WTC11 (cell line): ENCODE results near the gene FRMD4B. TPM values are rescaled to one million over a fixed set of nuclear protein-coding genes. Genes with fewer than 3 reads are reported as not detected.

Source experiments
- ATAC-seq: fragments of 200-7000 bp; cut with Tn5 transposase; 2 replicates; pipeline ENCODE4 v1.10.0; 2021; ENCODE audit warnings: mild to moderate bottlenecking, moderate library complexity
- CTCF ChIA-PET: fragments of 300-600 bp; sonication (Branson Sonifier 250); formaldehyde crosslinking; loops from one replicate; lab custom pipeline; 2021; ENCODE audit warnings: antibody characterized with exemption; lab: Charles Lee
- POLR2A ChIA-PET: fragments of 350-600 bp; sonication (Branson Sonifier 250); formaldehyde crosslinking; loops from one replicate; lab custom pipeline; 2021; ENCODE audit warnings: antibody characterized with exemption; lab: Charles Lee
- DNase-seq: peaks from one replicate; pipeline ENCODE4 v3.0.0; 2021; ENCODE audit warnings: low spot score
- H3K27ac Mint-ChIP-seq: 2 replicates; pipeline ENCODE4 v1.8.0; 2021; ENCODE audit warnings: mixed read lengths
- H3K27me3 Mint-ChIP-seq: 2 replicates; pipeline ENCODE4 v1.8.0; 2021; ENCODE audit warnings: low read depth, mild to moderate bottlenecking, moderate library complexity, mixed read lengths
- H3K36me3 Mint-ChIP-seq: 2 replicates; pipeline ENCODE4 v1.8.0; 2021; ENCODE audit warnings: mixed read lengths
- H3K4me1 Mint-ChIP-seq: 2 replicates; pipeline ENCODE4 v1.8.0; 2022; ENCODE audit warnings: mixed read lengths
- H3K4me3 Mint-ChIP-seq: 2 replicates; pipeline ENCODE4 v1.8.0; 2021; ENCODE audit warnings: mild to moderate bottlenecking, moderate library complexity, mixed read lengths
- H3K9me3 Mint-ChIP-seq: 2 replicates; pipeline ENCODE4 v1.8.0; 2021; ENCODE audit warnings: mixed read lengths
- ARID4B ChIP-seq: sonication (generic); formaldehyde crosslinking; IDR thresholded peaks from 2 replicates; pipeline ENCODE4 v1.8.0; 2023; ENCODE audit warnings: missing genetic modification reagents, mild to moderate bottlenecking, borderline replicate concordance
- ATF6 ChIP-seq: sonication (generic); formaldehyde crosslinking; IDR thresholded peaks from 2 replicates; pipeline ENCODE4 v1.8.1; 2023; ENCODE audit warnings: mild to moderate bottlenecking, missing genetic modification reagents
- E2F4 ChIP-seq: sonication (generic); formaldehyde crosslinking; IDR thresholded peaks from 2 replicates; pipeline ENCODE4 v1.8.1; 2022; ENCODE audit warnings: low read depth, mild to moderate bottlenecking, moderate library complexity, missing genetic modification reagents, borderline replicate concordance
- E2F5 ChIP-seq: sonication (generic); formaldehyde crosslinking; IDR thresholded peaks from 2 replicates; pipeline ENCODE4 v1.8.1; 2022; ENCODE audit warnings: mild to moderate bottlenecking, moderate library complexity, missing genetic modification reagents
- ESRRA ChIP-seq: sonication (generic); formaldehyde crosslinking; IDR thresholded peaks from 2 replicates; pipeline ENCODE4 v1.8.1; 2022; ENCODE audit warnings: mild to moderate bottlenecking, missing genetic modification reagents, borderline replicate concordance
- ETV6 ChIP-seq: sonication (generic); formaldehyde crosslinking; IDR thresholded peaks from 2 replicates; pipeline ENCODE4 v1.8.1; 2022; ENCODE audit warnings: mild to moderate bottlenecking, missing genetic modification reagents
- JAZF1 ChIP-seq: fragments of 250-450 bp; sonication (Bioruptor Pico); IDR thresholded peaks from 2 replicates; pipeline ENCODE4 v1.9.0; 2021; ENCODE audit warnings: moderate library complexity, mild to moderate bottlenecking, inconsistent platforms
- JUN ChIP-seq: sonication (generic); formaldehyde crosslinking; IDR thresholded peaks from 2 replicates; pipeline ENCODE4 v1.8.0; 2023; ENCODE audit warnings: mild to moderate bottlenecking, missing genetic modification reagents
- RELA ChIP-seq: sonication (generic); formaldehyde crosslinking; IDR thresholded peaks from 2 replicates; pipeline ENCODE4 v1.8.1; 2022; ENCODE audit warnings: missing genetic modification reagents, mild to moderate bottlenecking, borderline replicate concordance
- SMAD3 ChIP-seq: sonication (generic); formaldehyde crosslinking; IDR thresholded peaks from 2 replicates; pipeline ENCODE4 v1.8.0; 2022; ENCODE audit warnings: missing genetic modification reagents, mild to moderate bottlenecking, borderline replicate concordance
- ZBTB21 ChIP-seq: sonication (generic); formaldehyde crosslinking; IDR thresholded peaks from 2 replicates; pipeline ENCODE4 v1.8.1; 2023; ENCODE audit warnings: mild to moderate bottlenecking, missing genetic modification reagents, borderline replicate concordance
- ZNF281 ChIP-seq: sonication (generic); formaldehyde crosslinking; IDR thresholded peaks from 2 replicates; pipeline ENCODE4 v1.8.0; 2023; ENCODE audit warnings: mild to moderate bottlenecking, missing genetic modification reagents
- total RNA-seq: library from RNA; stranded (reverse); gene quantifications from 3 replicates; pipeline ENCODE4 v1.2.3, GENCODE V29; 2021
- TF ChIP-seq, protein P1 (sequence below): sonication (generic); formaldehyde crosslinking; conservative IDR thresholded peaks from 2 replicates; pipeline ENCODE4 v1.8.1; 2022; ENCODE audit warnings: mild to moderate bottlenecking, missing genetic modification reagents

FRMD4B gene
- total RNA-seq, 1 experiment from 2014 or later = 6.7 TPM

DNA sequence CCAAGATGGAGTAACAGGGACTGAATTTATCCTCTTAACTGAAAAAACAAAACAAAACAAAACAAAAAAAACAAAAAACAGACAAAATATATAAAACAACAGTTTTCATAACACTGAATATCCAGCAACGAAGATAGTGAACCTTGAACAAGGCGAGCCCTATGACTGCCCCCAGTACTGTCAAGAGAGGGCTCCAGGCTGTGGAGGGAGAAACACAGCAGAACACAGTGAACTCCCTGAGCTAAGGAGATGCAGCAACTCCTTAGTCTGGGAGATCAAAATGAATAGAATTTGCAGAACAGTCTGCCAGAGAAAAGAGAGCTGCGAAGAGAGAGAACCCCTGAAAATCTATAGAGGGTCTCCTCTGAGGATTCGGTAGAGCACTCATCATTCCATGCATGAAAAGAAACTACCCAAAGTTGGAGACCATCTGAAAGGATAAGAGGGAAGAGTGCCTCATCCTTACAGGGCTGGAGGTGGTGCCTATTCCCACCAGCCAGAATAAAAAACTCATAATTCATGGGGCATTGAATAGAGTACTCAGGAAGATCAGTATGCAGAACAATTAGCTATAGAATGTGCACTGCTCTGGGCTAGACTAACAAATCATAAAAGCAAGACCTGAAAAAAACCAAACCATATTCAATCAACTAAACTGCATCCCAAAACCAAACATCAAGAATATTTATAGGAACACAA, 101.8 kb downstream of the FRMD4B start:
- POLR2A ChIA-PET = no interaction called here
- Mint-ChIP-seq H3K36me3 (no peaks in the 10 kb centered on the region), H3K27me3 (peaks cover 4% of the 10 kb centered on the region; the same call in 1 of the 2 replicates), H3K9me3 (no peaks in the 10 kb centered on the region), H3K4me3 (no peak overlapping the region), H3K4me1 (peaks cover 25% of the 10 kb centered on the region), H3K27ac (no peak overlapping the region)
- TF ChIP-seq ETV6 (CRISPR knock-in tag) (no peak), RELA (CRISPR knock-in tag) (no peak), JAZF1 (CRISPR knock-in tag) (no peak), ZNF281 (no peak), ZBTB21 (CRISPR knock-in tag) (no peak), JUN (CRISPR knock-in tag) (no peak), ESRRA (no peak)
- TF ChIP-seq, protein P1, sequence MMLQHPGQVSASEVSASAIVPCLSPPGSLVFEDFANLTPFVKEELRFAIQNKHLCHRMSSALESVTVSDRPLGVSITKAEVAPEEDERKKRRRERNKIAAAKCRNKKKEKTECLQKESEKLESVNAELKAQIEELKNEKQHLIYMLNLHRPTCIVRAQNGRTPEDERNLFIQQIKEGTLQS (CRISPR knock-in tag) = no peak
- DNase-seq = no peak
- CTCF ChIA-PET = no interaction called here
- no peak for ATAC-seq

GRCh38 chr3:69283496-69283895, 102.4 kb downstream of the FRMD4B start:
- Mint-ChIP-seq H3K36me3 (no peaks in the 10 kb centered on the region), H3K4me1 (peaks cover 19% of the 10 kb centered on the region), H3K9me3 (no peaks in the 10 kb centered on the region), H3K4me3 (no peak overlapping the region), H3K27me3 (no peaks in the 10 kb centered on the region; the same call in 1 of the 2 replicates), H3K27ac (no peak overlapping the region)
- POLR2A ChIA-PET = no interaction called here
- CTCF ChIA-PET = no interaction called here
- no peak for DNase-seq
- TF ChIP-seq E2F5 (CRISPR knock-in tag) (no peak), SMAD3 (no peak), ATF6 (no peak), ESRRA (no peak), E2F4 (no peak), ARID4B (CRISPR knock-in tag) (no peak)
- no peak for ATAC-seq
